Mesangial cell (primary cell): Measurements from ENCODE around the gene DNAJC7. TPM values are rescaled to one million over a fixed set of nuclear protein-coding genes. Genes with fewer than 3 reads are reported as not detected.

Experiments
- total RNA-seq: library from RNA; depleted of rRNA; stranded (reverse); fragments of >200 nt; gene quantifications from 2 replicates; pipeline ENCODE4 v1.2.3, GENCODE V29; 2015

Gene DNAJC7
- total RNA-seq, result 41.1 and 45.5 TPM in 2 replicates

GRCh38 chr17:42016941-42017865 lies at the start of gene DNAJC7:
DNAJC7 (minus strand) TSS chr17:42017439; CDS start chr17:42017416, 23 bp downstream.

GRCh38 chr17:42050393-42051012 lies 33.3 kb upstream of the DNAJC7 start, which contains the start of gene C17orf113:
C17orf113 (minus strand) TSS chr17:42050601; CDS start chr17:42043376, 7,225 bp downstream.

GRCh38 chr17:42019509-42020404 lies 2.5 kb upstream of the DNAJC7 start, which contains the start of gene NKIRAS2:
NKIRAS2 (plus strand) TSS chr17:42020090; CDS start chr17:42021578, 1,488 bp downstream.

GRCh38 chr17:41966463-41967140 lies 50.6 kb downstream of the DNAJC7 start, which contains the start of gene CNP:
CNP (plus strand) TSS chr17:41966795; CDS start chr17:41966885, 90 bp downstream.

GRCh38 chr17:41930009-41930832 lies 87.0 kb downstream of the DNAJC7 start, which contains the start of gene ODAD4:
ODAD4 (plus strand) TSS chr17:41930617; CDS start chr17:41930724, 107 bp downstream.

Other genes with a start within 250 kb of the DNAJC7 start
- gene JUP, start 230.7 kb downstream of the DNAJC7 start, total RNA-seq, result 302 and 440 TPM in 2 replicates
- gene P3H4, start 205.5 kb downstream of the DNAJC7 start, total RNA-seq, result 64.4 and 101 TPM in 2 replicates
- gene FKBP10, start 204.4 kb downstream of the DNAJC7 start, total RNA-seq, result 175 and 310 TPM in 2 replicates
- 54.9 and 82.1 TPM in 2 replicates for gene NT5C3B, start 181.2 kb downstream of the DNAJC7 start, total RNA-seq
- gene KLHL10, start 179.6 kb downstream of the DNAJC7 start, total RNA-seq, result not detected in 2 replicates
- 13.2 and 18.5 TPM in 2 replicates for gene KLHL11, start 152.0 kb downstream of the DNAJC7 start, total RNA-seq
- 251 and 418 TPM in 2 replicates for gene ACLY, start 98.5 kb downstream of the DNAJC7 start, total RNA-seq
- gene ODAD4, start 86.8 kb downstream of the DNAJC7 start, total RNA-seq, result 1.0 and 1.1 TPM in 2 replicates
- gene CNP, start 50.6 kb downstream of the DNAJC7 start, total RNA-seq, result 63.7 and 81.6 TPM in 2 replicates
- gene NKIRAS2, start 2.7 kb upstream of the DNAJC7 start, total RNA-seq, result 52.5 and 74.7 TPM in 2 replicates
- 0.16 and 0.76 TPM in 2 replicates for gene C17orf113, start 33.2 kb upstream of the DNAJC7 start, total RNA-seq
- under 0.01 TPM in 1 of 2 replicates, not detected in the other for gene ZNF385C, start 81.0 kb upstream of the DNAJC7 start, total RNA-seq
- 2.8 and 7.7 TPM in 2 replicates for gene DHX58, start 95.3 kb upstream of the DNAJC7 start, total RNA-seq
- 21.3 TPM in 2 replicates for gene KAT2A, start 103.9 kb upstream of the DNAJC7 start, total RNA-seq
- gene HSPB9, start 105.4 kb upstream of the DNAJC7 start, total RNA-seq, result not detected in 2 replicates
- 172 and 174 TPM in 2 replicates for gene RAB5C, start 137.6 kb upstream of the DNAJC7 start, total RNA-seq
- gene KCNH4, start 163.7 kb upstream of the DNAJC7 start, total RNA-seq, result not detected in 2 replicates
- not detected in 2 replicates for gene HCRT, start 168.0 kb upstream of the DNAJC7 start, total RNA-seq
- gene GHDC, start 177.1 kb upstream of the DNAJC7 start, total RNA-seq, result 18.1 and 43.4 TPM in 2 replicates